Colonic mucosa (tissue), 4 donors: Measurements from ENCODE around the gene CHMP2A. TPM values are rescaled to one million over a fixed set of nuclear protein-coding genes. Genes with fewer than 3 reads are reported as not detected.
"Not testable (repeated sequence)": the region's sequence is repeated elsewhere in the genome, so short reads cannot be mapped to it uniquely, and the experiment has no call there.

Experiments used
- DNase-seq: peaks from one replicate; pipeline ENCODE4 v3.0.0-alpha.2; 2020
- H3K27ac ChIP-seq: fragments of 200-600 bp; one replicate; pipeline ENCODE4 v1.8.0; 2021
- H3K27me3 ChIP-seq: fragments of 200-600 bp; one replicate; pipeline ENCODE4 v1.8.0; 2021
- H3K36me3 ChIP-seq: fragments of 200-600 bp; one replicate; pipeline ENCODE4 v1.8.0; 2021
- H3K4me1 ChIP-seq: fragments of 200-600 bp; one replicate; pipeline ENCODE4 v1.8.0; 2021; ENCODE audit warnings: mild to moderate bottlenecking
- H3K4me3 ChIP-seq: fragments of 200-600 bp; one replicate; pipeline ENCODE4 v1.8.0; 2021
- H3K9ac ChIP-seq, 2 donors: one replicate each; pipeline ENCODE4 v1.7.0; 2013; ENCODE audit warnings: control low read depth in 2 of 2, low read depth in 2 of 2, low read length in 2 of 2
- H3K9me3 ChIP-seq: fragments of 200-600 bp; one replicate; pipeline ENCODE4 v1.8.0; 2021
- CTCF ChIP-seq: fragments of 200-600 bp; IDR thresholded peaks from one replicate; pipeline ENCODE4 v1.8.0; 2022; ENCODE audit warnings: antibody characterized with exemption, mild to moderate bottlenecking
- intact Hi-C: fragments of 100-400 bp; cut with DNase I; formaldehyde crosslinking; loops from one replicate; pipeline ENCODE4 v1.14.1; 2022
- total RNA-seq, 2 donors: library from RNA; stranded (reverse); fragmentation: NEBNext Ultra II Directional in 1 of 2; extraction: Animal tissue kit (Norgen Biotek cat#: 25700) in 1 of 2; gene quantifications; one replicate each; pipeline ENCODE4 v1.2.1, GENCODE V29; 2021
- donor health status: healthy.
- donor health status: DM: no; HTN: no; CAD: no.
- donor health status: DM: no; HTN: no; CAD: no.

Gene CHMP2A
- total RNA-seq, 2 donors from 2014 or later, result 176 to 183 TPM

- Histone ChIP-seq H3K9ac (no peak overlapping the region), H3K4me1 (no peaks in the 10 kb centered on the region), H3K36me3 (peaks cover 5% of the 10 kb centered on the region), H3K27me3 (no peaks in the 10 kb centered on the region), H3K27ac (no peak overlapping the region), H3K4me3 (no peak overlapping the region), H3K9me3 (no peaks in the 10 kb centered on the region)
- no peak for TF ChIP-seq CTCF
- no peak for DNase-seq
- intact Hi-C loops, result no loop called here
Observed at GRCh38 chr19:58582985-58583384, 28.1 kb upstream of the CHMP2A start.

- peak; percentile 65 for TF ChIP-seq CTCF
- peaks cover 5% of the 10 kb centered on the region for H3K36me3 ChIP-seq
- no peaks in the 10 kb centered on the region for H3K4me1 ChIP-seq
- intact Hi-C loops, result no loop called here
- peak overlapping the region in 1 of 2 donors; percentile 30 for H3K9ac ChIP-seq
- no peak overlapping the region for H3K4me3 ChIP-seq
- DNase-seq, result peak; percentile 84
- no peak overlapping the region for H3K27ac ChIP-seq
- no peaks in the 10 kb centered on the region for H3K9me3 ChIP-seq
- no peaks in the 10 kb centered on the region for H3K27me3 ChIP-seq
Observed at GRCh38 chr19:58581227-58582141, 26.6 kb upstream of the CHMP2A start.

- Histone ChIP-seq H3K4me1 (no peaks in the 10 kb centered on the region), H3K4me3 (no peak overlapping the region), H3K27ac (no peak overlapping the region), H3K36me3 (peaks cover 5% of the 10 kb centered on the region), H3K27me3 (no peaks in the 10 kb centered on the region), H3K9ac (no peak overlapping the region), H3K9me3 (no peaks in the 10 kb centered on the region)
- intact Hi-C loops, result no loop called here
- DNase-seq, result no peak
- TF ChIP-seq CTCF, result no peak
Observed at GRCh38 chr19:58579473-58580142, 24.7 kb upstream of the CHMP2A start.

GRCh38 chr19:58578012-58578925 is 23.4 kb upstream of the CHMP2A start:
- H3K36me3 ChIP-seq, result peaks cover 5% of the 10 kb centered on the region
- intact Hi-C loops, result no loop called here
- no peaks in the 10 kb centered on the region for H3K27me3 ChIP-seq
- no peak overlapping the region for H3K27ac ChIP-seq
- peak; percentile 18 for DNase-seq
- H3K4me3 ChIP-seq, result no peak overlapping the region
- no peaks in the 10 kb centered on the region for H3K4me1 ChIP-seq
- H3K9me3 ChIP-seq, result no peaks in the 10 kb centered on the region
- no peak for TF ChIP-seq CTCF
- H3K9ac ChIP-seq, result no peak overlapping the region

- H3K9me3 ChIP-seq, H3K36me3 ChIP-seq, H3K4me1 ChIP-seq, H3K9ac ChIP-seq, H3K4me3 ChIP-seq, H3K27ac ChIP-seq, intact Hi-C loops, H3K27me3 ChIP-seq: not testable (repeated sequence)
- peak; percentile 17 for DNase-seq
Observed at GRCh38 chr19:58577581-58577980, 22.7 kb upstream of the CHMP2A start.
